Upper lobe of left lung (tissue), 6 donors: Measurements from ENCODE around the gene DPP6. TPM values are rescaled to one million over a fixed set of nuclear protein-coding genes. Genes with fewer than 3 reads are reported as not detected.

Experiments
- ATAC-seq, 2 donors: fragments of 200-7000 bp; cut with Tn5 transposase; one replicate each; pipeline ENCODE4 v1.9.1; 2022; ENCODE audit warnings: mild to moderate bottlenecking in 2 of 2, moderate library complexity in 2 of 2; ENCODE audit not compliant: low FRiP score in 2 of 2
- DNase-seq, 2 donors: peaks; one replicate each; pipeline ENCODE4 v3.0.0-alpha.2; 2019 to 2020
- H3K27ac ChIP-seq, 4 donors: fragments of 200-600 bp; sonication (generic); one replicate each; pipeline ENCODE4 v1.5.1; 2016 to 2019
- H3K27me3 ChIP-seq, 4 donors: fragments of 200-600 bp; sonication (generic); one replicate each; pipeline ENCODE4 v1.5.1; 2017 to 2019
- H3K36me3 ChIP-seq, 4 donors: fragments of 200-600 bp; sonication (generic); one replicate each; pipeline ENCODE4 v1.5.1; 2016 to 2019
- H3K4me1 ChIP-seq, 4 donors: fragments of 200-600 bp; sonication (generic); one replicate each; pipeline ENCODE4 v1.5.1; 2018 to 2019
- H3K4me3 ChIP-seq, 4 donors: fragments of 200-600 bp; sonication (generic); one replicate each; pipeline ENCODE4 v1.5.1; 2017 to 2019; ENCODE audit warnings: mild to moderate bottlenecking in 2 of 4, moderate library complexity in 1 of 4
- H3K9me3 ChIP-seq, 4 donors: fragments of 200-600 bp; sonication (generic); one replicate each; pipeline ENCODE4 v1.5.1; 2018 to 2019
- CTCF ChIP-seq, 6 experiments: fragments of 450-650 bp in 4 of 6; fragments of 200-600 bp in 2 of 6; sonication (generic) in 2 of 6; IDR thresholded peaks; one replicate each; pipeline ENCODE4 v1.5.1; 2016 to 2019; ENCODE audit warnings: antibody characterized with exemption in 6 of 6
- EP300 ChIP-seq, 4 donors: sonication (generic); formaldehyde crosslinking; IDR thresholded peaks; one replicate each; pipeline ENCODE4 v1.5.1; 2017; ENCODE audit warnings: antibody characterized with exemption in 4 of 4, control low read depth in 2 of 4
- POLR2A ChIP-seq, 4 donors: fragments of 450-650 bp; IDR thresholded peaks; one replicate each; pipeline ENCODE4 v1.5.1; 2016 to 2017; ENCODE audit warnings: antibody characterized with exemption in 4 of 4, mild to moderate bottlenecking in 2 of 4
- POLR2AphosphoS5 ChIP-seq, 2 donors: sonication (generic); formaldehyde crosslinking; IDR thresholded peaks; one replicate each; pipeline ENCODE4 v1.5.1; 2017; ENCODE audit warnings: antibody characterized with exemption in 2 of 2
- WGBS, 2 donors: methylation state at CpG; one replicate each; pipeline ENCODE4 v1.1.5; 2017 to 2018; 5-methylcytosine and 5-hydroxymethylcytosine counted together
- total RNA-seq, 6 donors: library from RNA; depleted of rRNA in 4 of 6; stranded (reverse); fragments of >200 nt in 4 of 6; gene quantifications; one replicate each; pipeline versions ENCODE4 v1.1.0 to v1.2.1, GENCODE V29; 2016 to 2021
- donor health status: DM: no; HTN: no; CAD: no; lungs with moderate emphysema.
- donor health status: DM: no; HTN: yes; CAD: no; lungs with severe emphysema.

The DPP6 gene
- total RNA-seq, 6 donors from 2014 or later = 0.49 to 3.1 (median 0.86) TPM; not detected in 2

DNA sequence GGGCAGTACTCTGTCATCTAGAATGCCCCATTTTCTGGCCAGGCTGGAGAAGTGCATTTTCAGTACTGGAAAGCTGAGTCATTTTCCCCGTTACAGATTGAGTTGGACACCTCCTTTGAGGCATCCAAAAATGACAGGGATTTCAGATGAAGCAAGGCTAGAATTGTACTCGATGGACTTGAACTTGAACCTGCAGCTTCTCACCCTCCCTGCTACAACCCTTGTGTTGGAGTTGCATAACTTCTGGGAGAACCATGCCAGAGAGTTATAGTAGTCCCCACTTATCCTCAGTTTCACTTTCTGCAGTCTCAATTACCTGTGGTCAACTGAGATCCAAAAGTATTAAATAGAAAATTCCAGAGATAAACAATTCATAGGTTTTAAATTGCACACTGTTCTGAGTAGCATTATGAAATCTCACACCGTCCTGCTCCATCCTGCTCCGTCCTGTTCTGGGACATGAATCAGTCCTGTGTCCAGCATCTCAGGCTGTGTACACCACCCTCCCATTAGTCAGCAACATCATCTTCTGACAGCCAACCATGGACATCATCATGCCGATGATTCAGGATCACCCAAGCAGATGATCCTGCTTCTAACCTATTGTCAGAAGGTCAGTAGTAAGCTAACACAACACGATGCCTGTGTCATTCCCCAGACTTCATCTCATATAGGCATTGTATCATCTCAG lies 363.7 kb downstream of the DPP6 start:
- DNase-seq (no peak), ATAC-seq (no peak)
- H3K9me3 ChIP-seq = no peaks in the 10 kb centered on the region
- WGBS, 2 donors = 84 to 88% methylated on average over 6 of the region's 6 CpGs
- no peaks in the 10 kb centered on the region for H3K36me3 ChIP-seq
- no peak overlapping the region for H3K4me3 ChIP-seq
- no peaks in the 10 kb centered on the region for H3K27me3 ChIP-seq
- H3K4me1 ChIP-seq = no peaks in the 10 kb centered on the region
- no peak overlapping the region for H3K27ac ChIP-seq
- TF ChIP-seq POLR2AphosphoS5 (IDR thresholded peaks at IDR 0.05) (no peak), CTCF (IDR thresholded peaks at IDR 0.05) (no peak), EP300 (IDR thresholded peaks at IDR 0.05) (no peak), POLR2A (IDR thresholded peaks at IDR 0.05) (no peak)

GRCh38 chr7:154416714-154417113 lies 364.5 kb downstream of the DPP6 start:
- WGBS, 2 donors = 48% methylated on average over 6 of the region's 6 CpGs
- DNase-seq (no peak), ATAC-seq (no peak)
- Histone ChIP-seq H3K27me3 (no peaks in the 10 kb centered on the region), H3K36me3 (no peaks in the 10 kb centered on the region), H3K27ac (no peak overlapping the region), H3K4me1 (no peaks in the 10 kb centered on the region), H3K9me3 (no peaks in the 10 kb centered on the region), H3K4me3 (no peak overlapping the region)
- TF ChIP-seq CTCF (IDR thresholded peaks at IDR 0.05) (no peak), POLR2AphosphoS5 (IDR thresholded peaks at IDR 0.05) (no peak), EP300 (IDR thresholded peaks at IDR 0.05) (no peak), POLR2A (IDR thresholded peaks at IDR 0.05) (no peak)

DNA sequence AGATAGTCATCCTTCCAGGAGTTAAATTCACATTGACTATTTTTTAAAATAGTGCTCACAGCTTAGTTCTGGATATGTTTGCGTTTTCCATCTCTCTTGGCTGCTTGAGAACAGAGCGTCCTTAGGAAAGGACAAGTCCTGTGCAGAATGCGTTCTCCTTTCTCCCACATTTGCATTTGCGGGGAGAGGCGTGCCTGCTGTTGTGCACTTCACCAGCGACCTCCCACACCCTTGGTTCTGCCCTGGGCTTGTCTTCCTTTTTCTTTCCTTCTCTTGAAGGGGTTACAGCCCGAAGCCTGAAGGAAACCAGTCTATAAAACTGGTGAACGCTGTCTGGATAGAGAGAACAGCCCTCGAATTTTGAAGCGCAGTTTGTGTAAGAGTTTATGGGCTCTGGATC lies 367.1 kb downstream of the DPP6 start:
- H3K27ac ChIP-seq = no peak overlapping the region
- DNase-seq = no peak
- no peaks in the 10 kb centered on the region for H3K27me3 ChIP-seq
- H3K9me3 ChIP-seq = no peaks in the 10 kb centered on the region
- WGBS, 2 donors = 70 to 77% methylated on average over 10 of the region's 10 CpGs
- no peak for TF ChIP-seq POLR2A (IDR thresholded peaks at IDR 0.05)
- no peak for TF ChIP-seq POLR2AphosphoS5 (IDR thresholded peaks at IDR 0.05)
- TF ChIP-seq EP300 (IDR thresholded peaks at IDR 0.05) = no peak
- TF ChIP-seq CTCF (IDR thresholded peaks at IDR 0.05) = no peak
- H3K4me1 ChIP-seq = no peaks in the 10 kb centered on the region
- ATAC-seq = no peak
- H3K4me3 ChIP-seq = no peak overlapping the region
- H3K36me3 ChIP-seq = no peaks in the 10 kb centered on the region

DNA sequence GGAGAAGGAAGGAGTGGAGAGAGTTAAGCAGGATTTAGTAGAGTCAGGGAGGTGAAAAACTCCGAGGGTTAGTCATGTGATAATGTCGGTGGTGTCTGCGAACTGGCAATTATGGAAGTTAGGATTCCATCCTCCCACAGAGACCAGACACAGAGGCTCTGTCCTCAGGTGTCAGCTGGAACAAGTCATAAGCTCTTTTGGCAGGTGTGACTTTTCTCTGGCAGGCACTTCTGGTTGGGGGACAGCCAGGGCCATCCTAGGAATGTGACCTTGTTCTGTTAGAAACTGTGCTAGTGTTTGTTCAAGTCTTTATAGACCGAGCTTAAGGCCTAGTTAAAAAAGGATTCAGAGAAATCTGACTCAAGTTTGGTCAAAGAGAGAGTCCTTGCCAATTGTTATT lies 371.0 kb downstream of the DPP6 start:
- 23 to 28% methylated on average over 4 of the region's 4 CpGs for WGBS, 2 donors
- no peak for ATAC-seq

GRCh38 chr7:154424350-154424749 lies 372.2 kb downstream of the DPP6 start:
- no peak for TF ChIP-seq POLR2A (IDR thresholded peaks at IDR 0.05)
- no peak for TF ChIP-seq CTCF (IDR thresholded peaks at IDR 0.05)
- no peak for TF ChIP-seq POLR2AphosphoS5 (IDR thresholded peaks at IDR 0.05)
- TF ChIP-seq EP300 (IDR thresholded peaks at IDR 0.05) = no peak
- no peak overlapping the region for H3K27ac ChIP-seq
- H3K36me3 ChIP-seq = no peaks in the 10 kb centered on the region
- no peak overlapping the region for H3K4me3 ChIP-seq
- WGBS, 2 donors = 47 to 52% methylated on average over 8 of the region's 8 CpGs
- no peak for ATAC-seq
- DNase-seq = no peak
- H3K9me3 ChIP-seq = no peaks in the 10 kb centered on the region
- no peaks in the 10 kb centered on the region for H3K27me3 ChIP-seq
- no peaks in the 10 kb centered on the region for H3K4me1 ChIP-seq

More for the DNA sequence above, 371.0 kb downstream of the DPP6 start:
- TF ChIP-seq POLR2A (IDR thresholded peaks at IDR 0.05) = no peak
- DNase-seq = no peak
- Histone ChIP-seq H3K36me3 (no peaks in the 10 kb centered on the region), H3K27me3 (no peaks in the 10 kb centered on the region), H3K9me3 (no peaks in the 10 kb centered on the region), H3K4me1 (no peaks in the 10 kb centered on the region), H3K4me3 (no peak overlapping the region), H3K27ac (no peak overlapping the region)
